Right lobe of liver (tissue), 4 donors: ENCODE data around the gene PTPRD.

Experiments used
- POLR2A ChIP-seq: fragments of 450-650 bp; IDR thresholded peaks from one replicate; pipeline ENCODE4 v1.6.1; 2017; ENCODE audit warnings: antibody characterized with exemption, mild to moderate bottlenecking
- TF ChIP-seq, protein P1 (sequence below), 4 donors: fragments of 200-600 bp in 3 of 4; fragments of 450-650 bp in 1 of 4; IDR thresholded peaks; one replicate each; pipeline versions ENCODE4 v1.5.1 to v1.8.0; 2016 to 2022; ENCODE audit warnings: antibody characterized with exemption in 4 of 4, mild to moderate bottlenecking in 2 of 4
- donor health status: DM: no; HTN: no; CAD: no.
- donor health status: DM: no; HTN: no; CAD: no.
- donor health status: DM: no; HTN: yes; CAD: no.

DNA sequence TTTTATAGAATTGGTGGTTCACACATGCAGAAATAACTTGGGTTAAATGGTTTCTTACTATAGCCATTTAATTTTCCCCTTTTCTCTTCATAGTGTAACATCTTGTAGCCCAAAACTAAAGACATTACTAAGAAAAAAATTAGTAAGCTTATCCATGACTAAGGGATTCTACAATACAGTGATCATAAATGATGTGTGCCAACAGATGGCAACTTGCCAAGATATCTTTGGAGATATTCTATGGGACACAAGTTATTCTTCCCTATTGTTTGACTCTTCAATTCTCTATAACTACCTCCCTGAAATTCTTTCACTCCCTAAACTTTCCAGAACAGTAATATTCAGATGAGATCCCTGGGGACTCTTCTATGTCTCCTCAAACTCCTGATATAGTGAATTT, 580.6 kb downstream of the PTPRD start:
- no peak for TF ChIP-seq POLR2A
- TF ChIP-seq, protein P1, sequence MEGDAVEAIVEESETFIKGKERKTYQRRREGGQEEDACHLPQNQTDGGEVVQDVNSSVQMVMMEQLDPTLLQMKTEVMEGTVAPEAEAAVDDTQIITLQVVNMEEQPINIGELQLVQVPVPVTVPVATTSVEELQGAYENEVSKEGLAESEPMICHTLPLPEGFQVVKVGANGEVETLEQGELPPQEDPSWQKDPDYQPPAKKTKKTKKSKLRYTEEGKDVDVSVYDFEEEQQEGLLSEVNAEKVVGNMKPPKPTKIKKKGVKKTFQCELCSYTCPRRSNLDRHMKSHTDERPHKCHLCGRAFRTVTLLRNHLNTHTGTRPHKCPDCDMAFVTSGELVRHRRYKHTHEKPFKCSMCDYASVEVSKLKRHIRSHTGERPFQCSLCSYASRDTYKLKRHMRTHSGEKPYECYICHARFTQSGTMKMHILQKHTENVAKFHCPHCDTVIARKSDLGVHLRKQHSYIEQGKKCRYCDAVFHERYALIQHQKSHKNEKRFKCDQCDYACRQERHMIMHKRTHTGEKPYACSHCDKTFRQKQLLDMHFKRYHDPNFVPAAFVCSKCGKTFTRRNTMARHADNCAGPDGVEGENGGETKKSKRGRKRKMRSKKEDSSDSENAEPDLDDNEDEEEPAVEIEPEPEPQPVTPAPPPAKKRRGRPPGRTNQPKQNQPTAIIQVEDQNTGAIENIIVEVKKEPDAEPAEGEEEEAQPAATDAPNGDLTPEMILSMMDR (IDR thresholded peaks at IDR 0.05), result no peak
